ENCODE results near the gene AGPS. TPM values are rescaled to one million over a fixed set of nuclear protein-coding genes. Genes with fewer than 3 reads are reported as not detected.

AGPS gene
- total RNA-seq, 2 experiments from 2014 or later: 2.1 to 9.6 TPM

- Histone ChIP-seq H3K4me1 (ENCODE audit: insufficient read depth, low read length, poor library complexity, severe bottlenecking) (no peaks in the 10 kb centered on the region), H3K27ac (ENCODE audit: low read depth, low read length, poor library complexity, severe bottlenecking) (no peak overlapping the region), H3K4me2 (ENCODE audit: low read length) (no peak overlapping the region), H4K20me1 (ENCODE audit: insufficient read depth, low read length) (no peaks in the 10 kb centered on the region), H3K9me2 (ENCODE audit: insufficient read depth, low read length) (no peaks in the 10 kb centered on the region), H3K79me2 (ENCODE audit: insufficient read depth, low read depth, low read length) (no peaks in the 10 kb centered on the region), H3K9me3 (ENCODE audit: low read length) (no peaks in the 10 kb centered on the region), H3K4me3 (ENCODE audit: low read depth, low read length, poor library complexity, severe bottlenecking) (no peak overlapping the region), H3K36me3 (ENCODE audit: insufficient read depth, low read length) (no peaks in the 10 kb centered on the region), H2AFZ (ENCODE audit: low read length) (no peak overlapping the region)
- no peak for DNase-seq (ENCODE audit: low spot score)
- no TSS peak for BruUV-seq (replicated peaks)
- intact Hi-C loops (cut with micrococcal nuclease; ENCODE audit: unreplicated experiment): no loop called here
- TF ChIP-seq EZH2phosphoT487 (IDR thresholded peaks at IDR 0.05; ENCODE audit: borderline replicate concordance, low read depth, low read length) (no peak), CTCF (conservative IDR thresholded peaks at IDR 0.05; ENCODE audit: low read length) (no peak)
- POLR2A ChIA-PET: interaction anchor here (1.1 to 1.2 kb wide), 2 partner anchors 14 to 21 kb away, joined by 3 read pairs; no protein-coding TSS in a partner anchor
- CTCF ChIA-PET (ENCODE audit: unreplicated experiment): no interaction called here
Measured at GRCh38 chr2:177520324-177520723, 127.8 kb downstream of the AGPS start.

DNA sequence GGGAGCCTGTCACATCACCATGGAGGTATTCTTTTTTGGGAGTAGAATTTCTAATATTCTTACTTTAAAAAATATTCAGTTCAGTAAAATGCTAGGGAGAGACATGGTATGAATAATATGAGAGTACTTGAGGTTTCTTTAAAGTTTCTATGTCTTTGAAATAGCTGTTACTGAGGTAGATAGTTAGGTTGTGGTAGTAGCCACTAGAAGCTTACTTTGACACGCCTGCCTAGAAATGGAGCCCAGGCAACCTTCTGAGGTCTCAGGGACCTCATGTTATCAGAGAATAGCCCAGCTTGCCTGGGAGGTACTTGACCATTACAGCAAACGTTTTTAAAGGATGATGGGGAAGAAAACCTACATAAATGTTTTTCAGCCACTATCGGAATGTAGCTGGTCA lies 131.2 kb downstream of the AGPS start:
- no TSS peak for BruUV-seq (replicated peaks)
- H4K20me1 ChIP-seq (ENCODE audit: insufficient read depth, low read length): no peaks in the 10 kb centered on the region
- H3K4me1 ChIP-seq (ENCODE audit: insufficient read depth, low read length, poor library complexity, severe bottlenecking): no peaks in the 10 kb centered on the region
- intact Hi-C loops (cut with micrococcal nuclease; ENCODE audit: unreplicated experiment): no loop called here
- POLR2A ChIA-PET: interaction anchor here (1.6 to 3.1 kb wide), 2 partner anchors 8 to 11 kb away, joined by 6 to 12 read pairs; no protein-coding TSS in a partner anchor
- DNase-seq (ENCODE audit: low spot score): no peak
- no peak overlapping the region for H2AFZ ChIP-seq (ENCODE audit: low read length)
- H3K9me2 ChIP-seq (ENCODE audit: insufficient read depth, low read length): no peaks in the 10 kb centered on the region
- H3K79me2 ChIP-seq (ENCODE audit: insufficient read depth, low read depth, low read length): no peaks in the 10 kb centered on the region
- no peaks in the 10 kb centered on the region for H3K9me3 ChIP-seq (ENCODE audit: low read length)
- TF ChIP-seq EZH2phosphoT487 (IDR thresholded peaks at IDR 0.05; ENCODE audit: borderline replicate concordance, low read depth, low read length) (no peak), CTCF (conservative IDR thresholded peaks at IDR 0.05; ENCODE audit: low read length) (no peak)
- no peak overlapping the region for H3K4me2 ChIP-seq (ENCODE audit: low read length)
- H3K36me3 ChIP-seq (ENCODE audit: insufficient read depth, low read length): no peaks in the 10 kb centered on the region
- CTCF ChIA-PET (ENCODE audit: unreplicated experiment): no interaction called here
- no peak overlapping the region for H3K27ac ChIP-seq (ENCODE audit: low read depth, low read length, poor library complexity, severe bottlenecking)
- H3K4me3 ChIP-seq (ENCODE audit: low read depth, low read length, poor library complexity, severe bottlenecking): no peak overlapping the region

GRCh38 chr2:177525351-177525924 lies 132.9 kb downstream of the AGPS start:
- BruUV-seq (replicated peaks): no TSS peak
- ChIA-PET CTCF (ENCODE audit: unreplicated experiment) (no interaction called here), POLR2A (interaction anchor here (0.6 to 1.3 kb wide), 5 partner anchors 9 to 415 kb away, joined by 3 to 6 read pairs (median 4); no protein-coding TSS in a partner anchor)
- no peak overlapping the region for H3K4me3 ChIP-seq (ENCODE audit: low read depth, low read length, poor library complexity, severe bottlenecking)
- no peak overlapping the region for H2AFZ ChIP-seq (ENCODE audit: low read length)
- no peaks in the 10 kb centered on the region for H3K9me3 ChIP-seq (ENCODE audit: low read length)
- no peak overlapping the region for H3K4me2 ChIP-seq (ENCODE audit: low read length)
- no peak overlapping the region for H3K27ac ChIP-seq (ENCODE audit: low read depth, low read length, poor library complexity, severe bottlenecking)
- intact Hi-C loops (cut with micrococcal nuclease; ENCODE audit: unreplicated experiment): no loop called here
- H4K20me1 ChIP-seq (ENCODE audit: insufficient read depth, low read length): no peaks in the 10 kb centered on the region
- TF ChIP-seq EZH2phosphoT487 (IDR thresholded peaks at IDR 0.05; ENCODE audit: borderline replicate concordance, low read depth, low read length): no peak
- no peak for TF ChIP-seq CTCF (conservative IDR thresholded peaks at IDR 0.05; ENCODE audit: low read length)
- DNase-seq (ENCODE audit: low spot score): no peak
- no peaks in the 10 kb centered on the region for H3K9me2 ChIP-seq (ENCODE audit: insufficient read depth, low read length)
- no peaks in the 10 kb centered on the region for H3K4me1 ChIP-seq (ENCODE audit: insufficient read depth, low read length, poor library complexity, severe bottlenecking)
- H3K79me2 ChIP-seq (ENCODE audit: insufficient read depth, low read depth, low read length): no peaks in the 10 kb centered on the region
- H3K36me3 ChIP-seq (ENCODE audit: insufficient read depth, low read length): no peaks in the 10 kb centered on the region
